DMS153 (cell line): ENCODE results near the gene UBE2E2.
"Not testable (repeated sequence)": the region's sequence is repeated elsewhere in the genome, so short reads cannot be mapped to it uniquely, and the experiment has no call there.

Experiments used
- DNase-seq: peaks from one replicate; lab custom pipeline; 2025; lab: John Stamatoyannopoulos, UW

The UBE2E2 gene

DNA sequence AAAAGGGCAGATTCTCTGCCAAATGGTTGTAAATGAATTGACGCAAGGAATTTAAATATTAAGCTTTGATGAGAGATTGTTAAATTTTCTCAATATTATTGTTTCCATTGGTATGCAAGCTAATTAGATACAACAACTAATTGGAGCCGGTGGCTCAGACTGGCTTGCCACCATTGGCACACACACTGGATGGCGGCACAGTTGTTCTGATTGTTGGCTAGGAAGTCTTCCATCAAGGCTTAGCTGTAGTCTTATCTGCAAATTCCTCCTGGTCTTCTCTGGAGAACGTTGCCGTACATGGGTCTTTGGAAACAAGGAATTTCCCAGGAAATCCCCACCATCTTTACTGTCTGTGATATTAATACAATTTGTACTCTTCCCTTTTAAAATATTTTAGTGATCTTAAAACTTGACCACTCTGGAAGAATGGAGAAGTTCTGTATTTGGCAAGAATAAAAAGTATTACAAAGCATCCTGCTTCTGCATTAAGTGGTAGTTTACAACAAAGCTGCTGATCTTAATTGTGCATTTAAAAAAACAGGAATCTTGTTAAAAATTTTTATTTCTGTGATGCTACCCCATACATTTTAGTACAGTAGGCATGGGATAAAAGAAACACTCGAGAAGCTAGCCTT, 126.5 kb downstream of the UBE2E2 start:
- no peak for DNase-seq

- DNase-seq: no peak
Measured at GRCh38 chr3:23330568-23330967, 127.4 kb downstream of the UBE2E2 start.

DNA sequence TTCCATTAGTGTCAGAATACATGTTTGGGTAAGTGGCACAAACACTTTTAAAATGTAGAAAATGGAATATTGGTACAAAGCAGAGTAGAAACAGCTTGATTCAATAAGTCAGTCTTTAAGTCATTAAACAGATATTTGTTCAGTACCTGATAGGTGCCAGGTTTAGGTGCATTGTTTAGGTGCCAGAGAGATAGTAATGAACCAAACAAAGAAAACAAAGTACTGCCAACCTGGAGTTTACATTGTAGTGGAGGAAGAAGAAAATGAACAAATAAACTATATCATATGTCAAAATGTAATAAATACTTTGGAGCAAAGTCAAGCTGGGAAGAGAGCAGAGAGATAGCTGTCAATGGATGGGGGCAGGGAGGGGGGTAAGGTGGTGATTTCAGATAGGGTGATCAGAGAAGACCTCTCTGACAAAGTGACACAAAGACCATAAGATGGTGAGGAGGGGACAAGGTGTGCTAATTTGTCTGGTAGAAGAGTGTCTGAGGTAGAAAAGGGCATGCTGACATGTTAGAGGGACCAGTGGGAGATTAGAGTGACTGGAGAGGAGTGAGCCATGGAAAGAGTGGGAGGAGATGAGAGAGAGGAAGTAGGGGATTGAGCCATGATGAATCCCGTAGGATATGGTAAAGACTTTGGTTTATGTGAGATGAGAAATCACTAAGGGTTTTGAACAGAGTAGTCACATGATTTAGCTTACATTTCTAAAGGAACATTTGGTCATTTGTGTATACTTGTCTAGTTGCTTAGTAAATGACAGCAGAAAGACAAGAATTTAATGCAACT, 128.2 kb downstream of the UBE2E2 start:
- no peak for DNase-seq

DNA sequence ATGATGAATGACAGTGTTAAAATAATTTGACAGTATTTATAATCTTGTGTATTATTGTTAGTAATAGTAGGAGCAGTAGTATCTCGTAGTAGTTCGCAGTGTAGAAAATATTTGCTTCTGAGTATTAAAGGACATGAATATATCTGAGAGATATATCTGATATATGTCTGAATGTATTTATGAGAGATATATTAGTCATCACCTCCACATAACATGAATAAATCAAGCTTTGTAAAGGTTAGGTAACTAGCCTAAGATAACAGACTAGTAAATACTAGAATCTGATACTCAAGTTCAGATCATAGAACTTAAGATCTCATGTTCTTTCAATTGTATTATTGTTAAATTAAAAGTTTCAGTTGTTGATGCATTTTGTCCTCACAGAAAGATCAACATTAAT, 130.5 kb downstream of the UBE2E2 start:
- DNase-seq: no peak

DNA sequence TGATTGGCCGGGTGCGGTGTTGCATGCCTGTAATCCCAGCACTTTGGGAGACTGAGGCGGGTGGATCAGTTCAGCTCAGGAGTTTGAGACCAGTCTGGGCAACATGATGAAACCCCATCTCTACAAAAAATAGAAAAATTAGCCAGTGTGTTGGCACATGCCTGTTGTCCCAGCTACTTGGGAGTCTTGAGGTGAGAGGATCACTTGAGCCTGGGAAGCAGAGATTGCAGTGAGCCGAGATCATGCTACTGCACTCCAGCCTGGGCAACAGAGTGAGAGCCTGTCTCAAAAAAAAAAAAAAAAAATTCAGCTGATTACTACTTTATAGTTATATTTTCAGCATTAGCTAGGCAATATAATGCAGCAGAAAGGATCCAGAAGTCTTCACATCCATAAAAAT, 133.7 kb downstream of the UBE2E2 start:
- not testable (repeated sequence) for DNase-seq

DNA sequence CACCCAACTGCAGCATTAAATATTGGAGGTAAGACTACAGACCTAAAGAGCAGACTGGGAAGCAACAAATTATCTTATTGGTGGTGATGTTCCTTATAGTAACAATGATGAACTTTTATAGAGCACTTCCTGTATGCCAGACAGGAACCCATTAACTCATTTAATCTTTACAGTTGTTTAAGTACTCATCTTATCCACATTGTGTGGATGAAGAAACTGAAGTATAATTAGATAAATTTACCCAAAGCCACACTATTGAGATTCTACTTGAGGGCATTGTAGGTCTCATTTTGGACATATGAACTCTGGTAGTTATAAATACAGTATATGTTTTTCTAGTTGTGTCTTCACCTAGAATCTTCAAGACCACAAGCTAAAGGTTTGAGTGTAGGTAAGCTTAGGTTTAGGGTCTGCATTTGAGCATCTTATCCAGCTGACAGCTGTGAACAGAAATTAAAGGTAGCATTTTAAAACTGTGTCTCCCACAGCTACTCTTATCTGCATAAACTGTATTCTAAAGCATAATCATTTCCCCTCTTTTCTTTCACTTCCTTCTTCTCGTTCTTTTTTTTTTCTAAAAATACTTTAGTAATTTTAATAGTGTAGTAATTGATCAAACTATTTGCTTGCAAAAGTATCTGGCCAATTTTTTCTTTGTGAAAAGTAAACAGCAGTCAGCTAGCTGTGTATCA, 138.2 kb downstream of the UBE2E2 start:
- no peak for DNase-seq

GRCh38 chr3:23342343-23342742, 139.2 kb downstream of the UBE2E2 start:
- DNase-seq: no peak

DNA sequence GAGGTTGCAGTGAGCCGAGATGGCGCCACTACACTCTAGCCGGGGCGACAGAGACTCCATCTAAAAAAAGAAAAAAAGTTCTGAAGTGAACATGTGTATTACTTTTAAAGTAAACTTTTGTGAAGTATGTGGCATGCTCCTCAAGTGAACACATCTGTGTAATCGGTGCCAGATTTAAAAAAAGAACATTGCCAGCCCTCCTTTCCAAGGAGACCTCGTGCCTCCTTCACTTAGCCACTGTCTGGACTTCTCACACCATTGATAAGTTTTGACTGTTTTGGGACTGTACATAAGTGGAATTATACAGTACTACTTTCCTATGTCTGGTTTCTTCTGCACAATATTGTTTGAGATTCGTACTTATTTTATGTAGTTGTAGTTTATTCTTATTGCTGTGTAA, 140.4 kb downstream of the UBE2E2 start:
- no peak for DNase-seq

- no peak for DNase-seq
Measured at GRCh38 chr3:23344886-23345285, 141.8 kb downstream of the UBE2E2 start.

GRCh38 chr3:23349444-23349843, 146.3 kb downstream of the UBE2E2 start:
- not testable (repeated sequence) for DNase-seq

DNA sequence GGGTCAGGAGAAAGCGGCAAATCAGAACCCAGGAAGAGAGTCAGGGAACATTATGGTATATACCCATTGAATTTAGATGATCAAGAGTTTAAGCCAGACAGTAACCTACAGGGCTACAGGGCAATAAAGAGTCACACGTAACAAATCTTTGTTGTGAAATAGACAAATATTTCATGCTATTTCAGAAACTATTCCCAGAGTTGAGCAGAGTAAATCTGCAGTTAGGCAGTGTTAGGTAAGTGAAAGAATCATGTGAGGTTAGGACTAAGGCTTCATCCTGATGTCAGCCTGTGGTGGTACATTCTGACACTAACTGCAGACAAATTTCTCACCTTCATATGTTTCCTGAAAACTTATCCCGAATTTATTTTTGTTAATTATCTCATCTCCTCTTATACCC, 153.0 kb downstream of the UBE2E2 start:
- DNase-seq: no peak

DNA sequence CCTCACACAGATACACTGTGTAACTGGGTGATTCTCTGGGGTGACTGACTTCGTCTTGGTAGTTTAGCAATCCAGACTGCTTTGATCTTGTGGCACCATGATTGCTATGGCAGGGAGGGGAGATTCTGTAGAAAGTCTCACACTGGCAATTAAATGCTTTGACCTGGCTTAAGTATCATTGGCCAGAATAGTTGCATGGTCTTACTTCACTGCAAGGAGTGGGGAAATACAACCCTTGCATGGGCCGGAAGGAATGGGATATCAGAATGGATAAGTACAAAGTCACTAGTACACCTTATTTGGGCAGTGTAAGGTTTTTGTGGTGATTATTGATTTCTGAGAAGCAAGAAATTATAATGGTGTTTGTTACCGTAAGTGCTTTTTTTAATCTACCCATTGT, 153.8 kb downstream of the UBE2E2 start:
- DNase-seq: no peak

- DNase-seq: no peak
Measured at GRCh38 chr3:23359116-23359515, 156.0 kb downstream of the UBE2E2 start.

GRCh38 chr3:23365066-23365465, 161.9 kb downstream of the UBE2E2 start:
- no peak for DNase-seq

DNA sequence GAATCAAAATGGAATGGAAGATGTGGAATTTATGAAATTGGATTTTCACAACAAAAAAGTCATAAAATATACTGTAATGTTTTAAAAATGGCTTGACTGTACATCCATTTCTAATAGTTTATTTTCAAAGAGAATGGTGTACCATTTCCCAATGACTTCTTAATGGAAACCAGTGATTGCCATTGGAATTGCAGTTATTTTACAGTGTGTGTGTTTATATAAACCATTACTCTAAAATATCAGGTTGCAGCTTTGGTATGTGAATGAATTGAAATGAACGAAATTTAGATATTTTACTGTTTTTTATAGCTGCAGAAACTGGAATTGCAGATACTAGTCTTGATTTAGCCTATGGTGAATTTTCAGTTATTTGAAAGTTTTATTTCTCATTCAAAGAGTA, 165.6 kb downstream of the UBE2E2 start:
- no peak for DNase-seq

- no peak for DNase-seq
Measured at GRCh38 chr3:23372285-23372684, 169.2 kb downstream of the UBE2E2 start.

DNA sequence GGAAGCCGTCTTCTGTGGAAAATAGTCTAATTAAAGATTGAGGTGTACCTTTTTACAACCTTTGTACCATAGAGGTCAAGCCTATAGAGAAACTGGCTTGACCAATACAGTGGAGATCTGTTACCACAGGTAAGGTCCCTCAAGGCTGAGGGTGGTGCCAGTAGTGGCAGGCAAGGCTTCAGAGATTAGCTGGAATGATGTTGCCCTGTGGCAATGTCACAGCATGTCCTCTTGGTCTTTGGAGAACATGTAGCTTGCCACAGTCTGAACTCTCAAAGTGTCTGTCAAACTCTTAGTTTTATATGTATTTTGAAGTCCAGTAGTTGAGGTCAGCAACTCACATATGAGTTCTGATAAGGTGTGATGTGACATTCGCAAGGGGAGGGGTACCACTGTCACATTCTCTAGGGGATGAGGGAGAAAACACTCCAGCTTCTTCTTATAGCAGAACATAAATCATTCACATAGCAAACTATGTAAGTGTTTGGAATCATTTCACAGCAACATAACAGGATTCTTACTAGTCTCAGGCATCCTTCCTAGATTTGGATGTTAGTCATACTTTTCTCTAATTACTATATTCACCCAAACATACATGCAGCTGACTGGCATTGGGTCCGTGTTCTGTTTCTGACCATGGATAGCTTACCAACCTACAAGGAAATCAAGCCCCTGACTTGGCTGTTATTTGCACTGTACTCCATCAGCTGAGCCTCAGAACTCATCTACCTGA, 173.6 kb downstream of the UBE2E2 start:
- DNase-seq: no peak

DNA sequence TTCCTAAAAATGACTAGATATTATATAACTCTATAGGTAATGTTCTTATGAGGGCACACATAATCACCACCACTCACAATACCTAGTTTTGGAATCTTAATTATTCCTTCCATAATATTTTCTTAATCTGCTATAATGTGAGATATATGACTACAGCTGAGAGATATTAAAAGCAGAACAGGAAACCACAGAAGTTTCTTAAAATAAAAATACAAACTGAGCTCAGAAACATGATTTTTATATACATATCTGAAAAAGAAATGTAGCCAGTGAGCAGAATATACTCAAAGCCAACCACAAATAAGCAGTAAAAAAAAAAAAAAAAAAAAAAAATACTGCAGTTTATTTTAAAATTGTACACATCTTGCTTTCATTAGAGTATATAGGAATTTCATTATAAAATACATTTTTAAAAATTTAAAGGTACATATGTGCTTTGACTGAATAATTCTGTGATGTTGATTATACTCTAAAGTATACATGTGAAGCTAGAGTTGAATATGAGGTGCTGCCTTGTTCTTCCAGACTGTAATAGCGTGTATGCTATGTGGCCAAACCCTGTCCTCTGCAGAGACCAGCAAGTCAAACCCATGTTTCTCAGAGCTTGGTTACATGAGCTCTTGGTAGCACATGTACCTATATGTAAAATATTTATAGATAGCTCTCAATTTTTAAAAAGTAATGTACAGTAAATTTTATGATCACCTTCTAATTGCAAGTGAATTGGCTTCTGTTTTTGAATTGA, 175.0 kb downstream of the UBE2E2 start:
- DNase-seq: no peak

GRCh38 chr3:23383875-23384274, 180.7 kb downstream of the UBE2E2 start:
- no peak for DNase-seq

DNA sequence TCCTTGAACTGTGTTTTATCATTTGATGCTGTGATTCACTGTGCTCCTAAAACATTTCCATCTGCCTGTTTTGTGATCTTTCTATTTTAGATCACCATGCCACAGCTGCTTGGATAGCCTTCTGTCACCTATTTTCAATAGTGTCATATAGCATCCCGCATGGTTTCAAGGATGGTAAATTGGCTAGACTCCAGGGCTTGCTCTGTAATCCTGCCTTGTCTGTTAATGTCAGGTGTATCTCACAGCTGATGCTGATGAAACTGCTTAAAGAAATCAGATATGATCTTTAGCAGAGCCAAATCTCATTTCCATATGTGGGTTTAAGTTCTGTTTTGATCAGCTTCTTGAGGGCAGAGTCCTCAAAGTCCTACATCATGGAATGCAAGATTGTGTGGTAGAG, 182.2 kb downstream of the UBE2E2 start:
- no peak for DNase-seq

DNA sequence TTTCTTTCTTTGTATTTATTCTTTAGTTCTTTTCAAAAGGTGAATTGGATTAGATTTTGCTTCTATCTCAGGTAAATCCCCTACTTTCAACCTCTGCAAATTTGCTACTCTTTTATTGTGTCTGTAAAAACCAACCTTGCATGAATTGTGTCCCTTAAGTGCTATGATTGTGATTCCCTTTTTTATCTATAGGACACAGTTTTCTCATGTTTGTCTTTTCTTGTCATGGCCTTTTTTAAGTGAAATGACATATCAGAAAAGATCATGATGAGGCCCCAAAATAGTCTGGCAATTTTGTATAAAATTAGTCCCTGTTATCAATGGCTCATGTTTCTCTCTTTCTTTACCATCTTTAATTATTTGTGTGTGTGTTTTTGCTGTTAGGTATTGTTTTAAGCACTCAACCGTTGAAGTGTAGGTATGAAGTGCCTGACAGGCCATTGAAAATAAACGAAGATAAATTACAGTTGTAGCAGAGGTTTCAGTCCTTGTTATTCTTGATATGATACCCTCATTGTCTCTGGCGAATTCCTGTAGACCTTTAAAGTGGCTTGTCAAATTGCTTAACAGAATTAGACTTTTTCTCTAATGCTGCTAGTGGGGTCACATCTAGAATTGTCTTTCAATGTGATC, 184.3 kb downstream of the UBE2E2 start:
- DNase-seq: no peak
